Fibroblast of lung (primary cell): ENCODE data around the gene ATG4B. TPM values are rescaled to one million over a fixed set of nuclear protein-coding genes. Genes with fewer than 3 reads are reported as not detected.

Experiments used
- DNase-seq, 2 donors: peaks; one replicate each; pipeline versions ENCODE4 v3.0.0 to v3.0.0-alpha.2; 2010; ENCODE audit warnings: low read depth in 2 of 2
- H2AFZ ChIP-seq: 2 replicates; pipeline ENCODE4 v1.5.1; 2012; ENCODE audit warnings: low read length, control low read depth, inconsistent platforms
- H3K27ac ChIP-seq: 2 replicates; pipeline ENCODE4 v1.5.1; 2011; ENCODE audit warnings: low read length, control low read depth; ENCODE audit not compliant: insufficient read depth
- H3K27me3 ChIP-seq: 2 replicates; pipeline ENCODE4 v1.5.1; 2011; ENCODE audit warnings: mild to moderate bottlenecking, low read length; ENCODE audit not compliant: control insufficient read depth, insufficient read depth
- H3K36me3 ChIP-seq: 2 replicates; pipeline ENCODE4 v1.5.1; 2011; ENCODE audit warnings: low read length; ENCODE audit not compliant: control insufficient read depth, insufficient read depth
- H3K4me1 ChIP-seq: 2 replicates; pipeline ENCODE4 v1.5.1; 2011; ENCODE audit warnings: low read length; ENCODE audit not compliant: control insufficient read depth, insufficient read depth; ENCODE audit errors: extremely low read depth
- H3K4me2 ChIP-seq: 2 replicates; pipeline ENCODE4 v1.5.1; 2011; ENCODE audit warnings: low read length, control low read depth; ENCODE audit not compliant: insufficient read depth; ENCODE audit errors: extremely low read depth
- H3K4me3 ChIP-seq, 4 experiments: fragments of 200-600 bp in 1 of 4; sonication (generic) in 1 of 4; replicated peaks in 1 of 4; 2 replicates each; pipeline ENCODE4 v1.5.1; 2011 to 2016; ENCODE audit warnings: low read length in 4 of 4, low read depth in 3 of 4, mild to moderate bottlenecking in 3 of 4, control low read depth in 2 of 4, inconsistent platforms in 1 of 4, mixed read lengths in 1 of 4; ENCODE audit not compliant: insufficient read depth in 1 of 4; ENCODE audit errors: control extremely low read depth in 1 of 4
- H3K79me2 ChIP-seq: 2 replicates; pipeline ENCODE4 v1.5.1; 2012; ENCODE audit warnings: mild to moderate bottlenecking, low read length, inconsistent platforms; ENCODE audit not compliant: control insufficient read depth, insufficient read depth
- H3K9ac ChIP-seq: 2 replicates; pipeline ENCODE4 v1.5.1; 2011; ENCODE audit warnings: mild to moderate bottlenecking, low read length, control low read depth; ENCODE audit not compliant: insufficient read depth
- H3K9me3 ChIP-seq: 2 replicates; pipeline ENCODE4 v1.5.1; 2012; ENCODE audit warnings: low read depth, low read length; ENCODE audit not compliant: control insufficient read depth, insufficient read depth
- H4K20me1 ChIP-seq: 2 replicates; pipeline ENCODE4 v1.5.1; 2011; ENCODE audit warnings: low read length; ENCODE audit not compliant: control insufficient read depth, insufficient read depth; ENCODE audit errors: extremely low read depth
- CTCF ChIP-seq, 2 donors: IDR thresholded peaks in 1 of 2; conservative IDR thresholded peaks in 1 of 2; 1 replicate in 1 of 2; 2 replicates in 1 of 2; pipeline ENCODE4 v1.5.1; 2011 to 2012; ENCODE audit warnings: low read length in 2 of 2, control low read depth in 1 of 2, inconsistent platforms in 1 of 2, low read depth in 1 of 2, mild to moderate bottlenecking in 1 of 2
- EZH2 ChIP-seq: IDR thresholded peaks from 2 replicates; pipeline ENCODE4 v1.5.1; 2012; ENCODE audit warnings: low read length, control low read depth, mild to moderate bottlenecking; ENCODE audit errors: missing control alignments
- polyA plus RNA-seq, 2 donors: library from polyadenylated mRNA; depleted of rRNA in 1 of 2; stranded (reverse) in 1 of 2; unstranded in 1 of 2; fragments of >200 nt; gene quantifications; 2 replicates each; pipeline ENCODE4 v1.2.1, GENCODE V29; 2011 to 2012; ENCODE audit warnings: missing spikeins in 1 of 2
- total RNA-seq: library from RNA; depleted of rRNA; stranded (reverse); fragments of >200 nt; gene quantifications from 2 replicates; pipeline ENCODE4 v1.2.1, GENCODE V29; 2014

Gene ATG4B
- total and polyA plus RNA-seq, 2 donors (not counting 1 experiment from before 2014, with no cell fraction given) = 45.1 to 76.2 TPM

GRCh38 chr2:241677392-241677791, 39.9 kb downstream of the ATG4B start:
- no peaks in the 10 kb centered on the region for H3K9me3 ChIP-seq
- H3K79me2 ChIP-seq = peaks cover 7% of the 10 kb centered on the region
- no peak for TF ChIP-seq EZH2
- TF ChIP-seq CTCF (conservative IDR thresholded peaks at IDR 0.05 in 1 of 2, IDR thresholded peaks at IDR 0.05 in 1 of 2; ENCODE audit: low read depth in 1 of 2, low read length in 2 of 2) = no peak
- H4K20me1 ChIP-seq = no peaks in the 10 kb centered on the region
- H3K4me3 ChIP-seq = no peak overlapping the region
- no peak overlapping the region for H3K4me2 ChIP-seq
- no peaks in the 10 kb centered on the region for H3K27me3 ChIP-seq
- no peak overlapping the region for H2AFZ ChIP-seq
- no peak for DNase-seq
- no peak overlapping the region for H3K27ac ChIP-seq
- H3K9ac ChIP-seq = no peak overlapping the region
- peaks cover 9% of the 10 kb centered on the region for H3K4me1 ChIP-seq
- peaks cover 22% of the 10 kb centered on the region for H3K36me3 ChIP-seq

- Histone ChIP-seq H3K27me3 (no peaks in the 10 kb centered on the region), H4K20me1 (no peaks in the 10 kb centered on the region), H3K9ac (no peak overlapping the region), H3K36me3 (peaks cover 17% of the 10 kb centered on the region), H3K79me2 (peaks cover 11% of the 10 kb centered on the region), H3K4me1 (peaks cover 9% of the 10 kb centered on the region), H2AFZ (no peak overlapping the region), H3K27ac (no peak overlapping the region), H3K9me3 (no peaks in the 10 kb centered on the region), H3K4me2 (no peak overlapping the region), H3K4me3 (no peak overlapping the region)
- TF ChIP-seq EZH2 = no peak
- TF ChIP-seq CTCF (conservative IDR thresholded peaks at IDR 0.05 in 1 of 2, IDR thresholded peaks at IDR 0.05 in 1 of 2; ENCODE audit: low read depth in 1 of 2, low read length in 2 of 2) = no peak
- DNase-seq = no peak
Measured at GRCh38 chr2:241678307-241678706, 40.8 kb downstream of the ATG4B start.

- H3K4me3 ChIP-seq = no peak overlapping the region
Measured at GRCh38 chr2:241678784-241679540, 41.5 kb downstream of the ATG4B start.

More at GRCh38 chr2:241678784-241679540, 41.5 kb downstream of the ATG4B start:
- Histone ChIP-seq H2AFZ (no peak overlapping the region), H3K36me3 (peaks cover 17% of the 10 kb centered on the region), H3K4me1 (peaks cover 9% of the 10 kb centered on the region), H3K27ac (no peak overlapping the region), H4K20me1 (no peaks in the 10 kb centered on the region), H3K4me2 (no peak overlapping the region), H3K9me3 (no peaks in the 10 kb centered on the region), H3K27me3 (no peaks in the 10 kb centered on the region), H3K79me2 (peaks cover 11% of the 10 kb centered on the region), H3K9ac (no peak overlapping the region)
- TF ChIP-seq CTCF (conservative IDR thresholded peaks at IDR 0.05 in 1 of 2, IDR thresholded peaks at IDR 0.05 in 1 of 2; ENCODE audit: low read depth in 1 of 2, low read length in 2 of 2) (no peak), EZH2 (no peak)
- DNase-seq = no peak
